Vagina (tissue), 2 donors: Measurements from ENCODE around the gene SNRPB. TPM values are rescaled to one million over a fixed set of nuclear protein-coding genes. Genes with fewer than 3 reads are reported as not detected.

Experiments
- DNase-seq, 2 donors: peaks; one replicate each; pipeline ENCODE4 v3.0.0-alpha.2; 2017; ENCODE audit errors: extremely low spot score in 2 of 2
- H3K27ac ChIP-seq: fragments of 200-600 bp; sonication (generic); one replicate; pipeline ENCODE4 v1.5.1; 2019
- H3K27me3 ChIP-seq: fragments of 200-600 bp; sonication (generic); one replicate; pipeline ENCODE4 v1.5.1; 2019
- H3K36me3 ChIP-seq, 2 donors: fragments of 200-600 bp; sonication (generic); one replicate each; pipeline ENCODE4 v1.5.1; 2017 to 2019
- H3K4me1 ChIP-seq: fragments of 200-600 bp; sonication (generic); one replicate; pipeline ENCODE4 v1.5.1; 2019
- H3K4me3 ChIP-seq, 2 donors: fragments of 200-600 bp; sonication (generic); 1 replicate in 1 of 2; 2 replicates in 1 of 2; pipeline ENCODE4 v1.5.1; 2016 to 2019
- H3K9me3 ChIP-seq: fragments of 200-600 bp; sonication (generic); one replicate; pipeline ENCODE4 v1.5.1; 2019
- POLR2A ChIP-seq, 2 donors: fragments of 450-650 bp; IDR thresholded peaks; one replicate each; pipeline ENCODE4 v1.6.1; 2017; ENCODE audit warnings: antibody characterized with exemption in 2 of 2, mild to moderate bottlenecking in 2 of 2, moderate library complexity in 2 of 2
- POLR2AphosphoS5 ChIP-seq, 2 donors: sonication (generic); formaldehyde crosslinking; IDR thresholded peaks; one replicate each; pipeline ENCODE4 v1.9.0; 2017; ENCODE audit warnings: antibody characterized with exemption in 2 of 2, mild to moderate bottlenecking in 2 of 2, low read depth in 1 of 2; ENCODE audit not compliant: insufficient read depth in 1 of 2
- intact Hi-C: fragments of 100-400 bp; cut with DNase I; formaldehyde crosslinking; loops from one replicate; pipeline ENCODE4 v1.15.1; 2023
- total RNA-seq: library from RNA; depleted of rRNA; stranded (reverse); fragments of >200 nt; gene quantifications from one replicate; pipeline ENCODE4 v1.2.3, GENCODE V29; 2016
- TF ChIP-seq, protein P1 (sequence below), 3 experiments: fragments of 450-650 bp in 2 of 3; fragments of 200-600 bp in 1 of 3; sonication (generic) in 1 of 3; IDR thresholded peaks; one replicate each; pipeline ENCODE4 v1.5.1; 2017 to 2019; ENCODE audit warnings: antibody characterized with exemption in 3 of 3, mild to moderate bottlenecking in 2 of 3, moderate library complexity in 2 of 3

The SNRPB gene
- total RNA-seq, 1 donor from 2014 or later, result 173 TPM

DNA sequence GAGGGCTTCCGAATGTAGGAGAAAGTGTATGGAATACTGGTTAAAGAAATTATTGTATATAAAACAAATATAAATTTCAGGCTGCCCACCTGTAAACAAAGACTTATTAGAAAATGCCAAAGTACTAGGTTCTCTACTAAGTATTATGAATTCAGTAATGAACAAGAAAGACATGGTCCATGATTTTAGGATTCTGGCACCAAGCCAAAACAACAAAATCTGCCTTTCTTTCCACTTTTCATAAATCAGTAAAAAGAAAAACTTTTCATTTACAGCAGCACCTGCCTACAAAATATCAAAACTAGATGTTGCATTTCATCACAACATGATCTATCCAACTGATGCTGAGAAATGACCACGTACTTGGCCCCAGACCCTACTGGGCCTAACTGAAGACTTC, 14.5 kb upstream of the SNRPB start:
- H3K9me3 ChIP-seq, result no peaks in the 10 kb centered on the region
- DNase-seq, result no peak
- TF ChIP-seq POLR2AphosphoS5 (IDR thresholded peaks at IDR 0.05; ENCODE audit: insufficient read depth in 1 of 2, low read depth in 1 of 2), result no peak
- TF ChIP-seq POLR2A (IDR thresholded peaks at IDR 0.05), result no peak
- TF ChIP-seq, protein P1, sequence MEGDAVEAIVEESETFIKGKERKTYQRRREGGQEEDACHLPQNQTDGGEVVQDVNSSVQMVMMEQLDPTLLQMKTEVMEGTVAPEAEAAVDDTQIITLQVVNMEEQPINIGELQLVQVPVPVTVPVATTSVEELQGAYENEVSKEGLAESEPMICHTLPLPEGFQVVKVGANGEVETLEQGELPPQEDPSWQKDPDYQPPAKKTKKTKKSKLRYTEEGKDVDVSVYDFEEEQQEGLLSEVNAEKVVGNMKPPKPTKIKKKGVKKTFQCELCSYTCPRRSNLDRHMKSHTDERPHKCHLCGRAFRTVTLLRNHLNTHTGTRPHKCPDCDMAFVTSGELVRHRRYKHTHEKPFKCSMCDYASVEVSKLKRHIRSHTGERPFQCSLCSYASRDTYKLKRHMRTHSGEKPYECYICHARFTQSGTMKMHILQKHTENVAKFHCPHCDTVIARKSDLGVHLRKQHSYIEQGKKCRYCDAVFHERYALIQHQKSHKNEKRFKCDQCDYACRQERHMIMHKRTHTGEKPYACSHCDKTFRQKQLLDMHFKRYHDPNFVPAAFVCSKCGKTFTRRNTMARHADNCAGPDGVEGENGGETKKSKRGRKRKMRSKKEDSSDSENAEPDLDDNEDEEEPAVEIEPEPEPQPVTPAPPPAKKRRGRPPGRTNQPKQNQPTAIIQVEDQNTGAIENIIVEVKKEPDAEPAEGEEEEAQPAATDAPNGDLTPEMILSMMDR (IDR thresholded peaks at IDR 0.05), result no peak
- no peaks in the 10 kb centered on the region for H3K4me1 ChIP-seq
- peaks cover 0 to 60% of the 10 kb centered on the region in 2 donors for H3K36me3 ChIP-seq
- no peak overlapping the region for H3K27ac ChIP-seq
- no peak overlapping the region for H3K4me3 ChIP-seq
- no peaks in the 10 kb centered on the region for H3K27me3 ChIP-seq
- intact Hi-C loops, result no loop called here

DNA sequence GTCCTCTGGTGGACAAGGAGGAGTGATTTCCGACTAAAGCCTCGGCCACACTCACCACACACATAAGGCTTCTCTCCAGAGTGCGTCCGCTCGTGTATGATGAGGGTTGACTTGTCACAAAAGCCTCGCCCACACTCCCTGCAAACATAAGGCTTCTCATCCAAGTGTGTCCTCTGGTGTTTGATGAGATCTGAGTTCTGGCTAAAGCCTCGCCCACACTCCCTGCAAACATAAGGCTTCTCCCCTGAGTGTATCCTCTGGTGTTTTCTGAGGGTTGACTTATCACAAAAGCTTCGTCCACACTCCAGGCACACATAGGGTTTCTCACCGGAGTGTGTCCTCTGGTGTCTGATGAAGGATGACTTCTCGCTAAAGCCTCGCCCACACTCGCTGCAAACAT, 12.9 kb upstream of the SNRPB start:
- intact Hi-C loops, result no loop called here
- Histone ChIP-seq H3K27me3 (no peaks in the 10 kb centered on the region), H3K4me1 (no peaks in the 10 kb centered on the region), H3K4me3 (no peak overlapping the region), H3K36me3 (peaks cover 0 to 45% of the 10 kb centered on the region in 2 donors), H3K9me3 (no peaks in the 10 kb centered on the region), H3K27ac (no peak overlapping the region)
- no peak for TF ChIP-seq POLR2AphosphoS5 (IDR thresholded peaks at IDR 0.05; ENCODE audit: insufficient read depth in 1 of 2, low read depth in 1 of 2)
- TF ChIP-seq POLR2A (IDR thresholded peaks at IDR 0.05), result no peak
- TF ChIP-seq, protein P1 (IDR thresholded peaks at IDR 0.05), result no peak
- DNase-seq, result no peak

DNA sequence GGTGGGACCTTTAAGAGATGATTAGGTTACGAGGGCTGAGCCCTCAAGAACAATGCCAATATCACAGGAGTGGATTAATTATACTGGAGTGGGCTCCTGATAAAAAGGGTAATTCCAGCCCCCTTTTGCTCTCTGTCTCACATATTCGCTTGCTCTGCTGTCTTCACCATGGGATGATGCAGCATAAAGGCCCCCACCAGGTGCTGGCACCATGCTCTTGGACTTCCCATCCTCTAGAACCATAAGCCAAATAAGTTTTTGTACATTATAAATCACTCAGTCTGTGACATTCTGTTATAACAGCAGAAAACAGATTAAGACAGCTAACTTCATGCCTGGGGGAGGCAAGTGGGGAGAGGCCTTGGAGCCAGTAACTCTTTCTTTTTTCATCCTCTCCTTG, 9.8 kb upstream of the SNRPB start:
- peaks cover 0 to 32% of the 10 kb centered on the region in 2 donors for H3K36me3 ChIP-seq
- intact Hi-C loops, result no loop called here

DNA sequence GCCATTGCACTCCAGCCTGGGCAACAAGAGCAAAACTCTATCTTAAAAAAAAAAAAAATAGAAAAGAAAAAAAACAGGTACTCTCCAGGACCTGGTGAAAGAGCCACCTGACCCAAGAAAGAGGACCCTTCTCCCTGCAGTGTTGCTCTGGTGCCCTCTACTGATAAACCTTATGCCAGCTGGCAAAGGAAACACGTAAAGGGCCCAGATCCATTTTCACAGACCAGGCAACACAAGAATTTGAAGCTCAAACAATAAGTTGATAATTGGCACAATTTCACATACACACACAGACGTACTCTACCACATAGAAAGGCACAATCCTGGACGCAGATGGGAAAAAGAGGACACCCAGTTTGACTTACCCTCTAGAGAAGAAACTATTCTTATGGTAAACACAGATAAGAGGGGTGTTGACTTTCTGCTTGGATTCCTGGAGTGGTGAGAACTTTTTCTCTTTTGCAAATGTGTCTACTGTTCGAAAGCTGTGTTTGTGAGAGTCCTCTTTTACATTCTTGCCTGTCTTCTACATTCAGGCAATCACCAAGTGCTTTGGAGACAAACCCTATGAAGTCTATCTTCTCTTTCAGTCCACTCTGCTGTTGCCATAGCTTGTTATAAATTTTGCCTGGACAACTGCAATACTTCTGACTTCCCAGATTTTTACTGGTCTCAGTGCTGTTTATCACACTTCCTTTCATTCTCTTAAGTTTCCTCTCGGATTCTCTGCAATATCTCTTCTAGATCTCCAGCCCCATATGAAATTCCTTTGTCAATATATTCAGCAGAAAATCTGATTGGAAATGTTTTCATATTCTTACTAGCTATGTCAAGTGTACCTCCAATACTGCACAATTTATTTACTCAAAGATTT, 6.4 kb upstream of the SNRPB start:
- Histone ChIP-seq H3K4me3 (no peak overlapping the region), H3K27ac (no peak overlapping the region), H3K4me1 (no peaks in the 10 kb centered on the region), H3K36me3 (peaks cover 0 to 8% of the 10 kb centered on the region in 2 donors), H3K9me3 (no peaks in the 10 kb centered on the region), H3K27me3 (no peaks in the 10 kb centered on the region)
- intact Hi-C loops, result no loop called here
- TF ChIP-seq, protein P1 (IDR thresholded peaks at IDR 0.05), result no peak
- TF ChIP-seq POLR2AphosphoS5 (IDR thresholded peaks at IDR 0.05; ENCODE audit: insufficient read depth in 1 of 2, low read depth in 1 of 2) (no peak), POLR2A (IDR thresholded peaks at IDR 0.05) (no peak)
- no peak for DNase-seq

More for the DNA sequence above, 9.8 kb upstream of the SNRPB start:
- H3K27ac ChIP-seq, result no peak overlapping the region
- TF ChIP-seq, protein P1 (IDR thresholded peaks at IDR 0.05), result no peak
- TF ChIP-seq POLR2AphosphoS5 (IDR thresholded peaks at IDR 0.05; ENCODE audit: insufficient read depth in 1 of 2, low read depth in 1 of 2) (no peak), POLR2A (IDR thresholded peaks at IDR 0.05) (no peak)
- H3K4me3 ChIP-seq, result no peak overlapping the region
- no peaks in the 10 kb centered on the region for H3K9me3 ChIP-seq
- no peak for DNase-seq
- H3K4me1 ChIP-seq, result no peaks in the 10 kb centered on the region
- H3K27me3 ChIP-seq, result no peaks in the 10 kb centered on the region
